Tibial nerve (tissue), 3 donors: ENCODE data around the gene LPIN2.

Experiments used
- CTCF ChIP-seq, 5 experiments: fragments of 200-600 bp in 3 of 5; fragments of 450-650 bp in 2 of 5; sonication (generic) in 3 of 5; IDR thresholded peaks; one replicate each; pipeline ENCODE4 v1.5.1; 2016 to 2019; ENCODE audit warnings: antibody characterized with exemption in 5 of 5, mild to moderate bottlenecking in 3 of 5, moderate library complexity in 2 of 5
- POLR2A ChIP-seq, 2 donors: fragments of 450-650 bp; IDR thresholded peaks; one replicate each; pipeline ENCODE4 v1.6.1; 2017; ENCODE audit warnings: antibody characterized with exemption in 2 of 2, mild to moderate bottlenecking in 2 of 2, moderate library complexity in 2 of 2

GRCh38 chr18:2967820-2968219 lies 45.1 kb downstream of the LPIN2 start:
- TF ChIP-seq POLR2A (IDR thresholded peaks at IDR 0.05) = no peak
- no peak for TF ChIP-seq CTCF (IDR thresholded peaks at IDR 0.05)
